PC-3 (cell line): ENCODE measurements around the gene UBA5.
A peak's percentile ranks its signal among the peaks of the same experiment; 100 is the strongest.

Source experiments
- CTCF ChIP-seq: fragments of 300-600 bp; sonication (generic); conservative IDR thresholded peaks from 2 replicates; pipeline ENCODE4 v1.5.1; 2017; ENCODE audit warnings: antibody characterized with exemption, low read depth, mild to moderate bottlenecking, low read length
- EZH2 ChIP-seq: fragments of 300-600 bp; sonication (generic); IDR thresholded peaks from one replicate; pipeline ENCODE4 v1.6.1; 2017; ENCODE audit warnings: antibody characterized with exemption, mild to moderate bottlenecking, low read length; ENCODE audit not compliant: unreplicated experiment
- EZH2phosphoT487 ChIP-seq: fragments of 300-600 bp; sonication (generic); IDR thresholded peaks from 2 replicates; pipeline ENCODE4 v1.6.1; 2018; ENCODE audit warnings: mild to moderate bottlenecking, antibody characterized with exemption, low read length, borderline replicate concordance

- peak; percentile 66 for TF ChIP-seq CTCF
- no peak for TF ChIP-seq EZH2
- no peak for TF ChIP-seq EZH2phosphoT487
Measured at GRCh38 chr3:132641837-132642538, 18.1 kb upstream of the UBA5 start.
